Embryonic facial prominence (tissue), 1 donor: ENCODE measurements around the gene COL1A1.

ENCODE experiments used
- DNase-seq: peaks from one replicate; pipeline ENCODE4 v3.0.0-alpha.2; 2016; ENCODE audit errors: extremely low spot score

COL1A1 gene

DNA sequence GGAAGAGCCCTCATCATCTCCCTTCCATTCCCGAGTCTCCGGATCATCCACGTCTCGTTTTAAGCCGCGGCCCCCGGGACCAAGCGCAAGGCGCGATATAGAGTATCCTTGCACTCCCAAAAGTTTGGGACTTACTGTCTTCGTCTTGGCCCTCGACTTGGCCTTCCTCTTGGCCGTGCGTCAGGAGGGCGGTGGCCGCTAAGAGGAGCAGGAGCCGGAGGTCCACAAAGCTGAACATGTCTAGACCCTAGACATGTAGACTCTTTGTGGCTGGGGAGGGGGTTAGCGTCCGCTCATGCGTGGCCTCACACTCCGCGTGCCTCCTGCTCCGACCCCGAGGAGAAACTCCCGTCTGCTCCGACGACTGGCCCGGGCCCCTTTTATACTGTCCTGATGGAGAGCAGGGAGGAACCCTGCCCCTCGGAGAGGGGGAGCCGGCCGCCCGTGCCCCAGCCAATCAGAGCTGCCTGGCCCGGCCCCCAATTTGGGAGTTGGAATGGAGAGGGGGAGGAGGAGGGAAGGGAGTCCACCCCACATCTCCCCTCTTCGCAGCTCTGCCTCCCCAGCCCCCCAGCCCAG lies at the start of gene COL1A1:
TSS of gene COL1A1 (minus strand) at position 356 of the 579 bp plus-strand sequence. CDS start at position 238, 118 bp downstream.
- DNase-seq = peak; percentile 90

- no peak for DNase-seq
These were observed 46.8 kb upstream of the COL1A1 start for GRCh38 chr17:50248255-50248654.

GRCh38 chr17:50244771-50245170 lies 43.3 kb upstream of the COL1A1 start:
- DNase-seq = no peak

GRCh38 chr17:50241431-50241830 lies 40.0 kb upstream of the COL1A1 start:
- no peak for DNase-seq

GRCh38 chr17:50240851-50241250 lies 39.4 kb upstream of the COL1A1 start:
- no peak for DNase-seq

DNA sequence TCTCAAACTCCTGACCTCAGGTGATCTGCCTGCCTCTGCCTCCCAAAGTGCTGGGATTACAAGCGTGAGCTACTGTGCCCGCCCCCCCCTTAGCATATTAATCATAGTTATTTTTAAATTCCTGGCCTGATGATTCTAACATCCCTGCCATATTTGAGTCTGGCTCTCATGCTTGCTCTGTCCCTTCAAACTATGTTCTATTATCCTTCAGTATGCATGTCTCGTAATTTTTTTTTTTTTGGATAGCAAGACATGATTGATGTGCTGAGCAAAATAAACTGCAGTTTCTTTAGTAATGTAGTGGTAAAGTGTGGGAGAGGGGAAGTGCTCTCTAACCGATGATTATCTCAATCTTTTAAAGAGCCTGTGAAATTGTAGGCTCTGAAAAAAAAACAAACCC lies 38.5 kb upstream of the COL1A1 start:
- no peak for DNase-seq

- no peak for DNase-seq
These were observed 37.3 kb upstream of the COL1A1 start for GRCh38 chr17:50238601-50239280.

DNA sequence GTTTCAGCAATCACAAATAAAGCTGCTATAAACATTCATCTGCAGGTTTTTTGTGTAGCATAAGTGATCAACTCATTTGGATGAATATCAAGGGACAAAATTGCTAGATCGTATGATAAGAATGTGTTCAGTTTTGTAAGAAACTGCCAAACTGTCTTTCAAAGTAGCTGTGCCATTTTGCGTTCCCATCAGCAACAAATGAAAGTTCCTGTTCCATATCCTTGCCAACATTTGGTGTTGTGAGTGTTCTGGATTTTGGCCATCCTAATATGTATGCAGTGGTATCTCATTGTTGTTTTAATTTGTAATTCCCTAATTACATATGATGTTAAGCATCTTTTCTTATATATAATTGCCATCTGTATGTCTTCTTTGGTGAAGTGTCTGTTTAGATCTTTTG lies 36.5 kb upstream of the COL1A1 start:
- DNase-seq = no peak

GRCh38 chr17:50234581-50234980 lies 33.1 kb upstream of the COL1A1 start:
- no peak for DNase-seq

DNA sequence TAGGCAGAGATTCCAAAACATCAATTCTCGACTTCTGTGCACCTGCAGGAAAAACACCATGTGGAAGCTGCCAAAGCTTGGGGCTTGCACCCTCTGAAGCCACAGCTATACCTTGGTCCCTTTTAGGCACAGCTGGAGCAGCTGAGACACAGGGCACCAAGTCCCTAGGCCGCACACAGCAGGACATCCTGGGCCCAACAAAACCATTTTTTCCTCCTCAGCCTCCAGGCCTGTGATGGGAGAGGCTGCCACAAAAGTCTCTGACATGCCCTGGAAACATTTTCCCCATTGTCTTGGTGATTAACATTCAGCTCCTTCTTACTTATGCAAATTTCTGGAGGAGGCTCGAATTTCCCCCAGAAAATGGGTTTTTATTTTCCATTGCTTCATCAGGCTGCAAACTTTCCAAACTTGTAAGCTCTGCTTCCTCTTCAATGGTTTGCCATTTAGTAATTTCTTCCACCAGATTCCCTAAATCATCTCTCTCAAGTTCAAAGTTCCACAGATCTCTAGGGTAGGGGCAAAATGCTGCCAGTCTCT lies 24.3 kb upstream of the COL1A1 start:
- no peak for DNase-seq

DNA sequence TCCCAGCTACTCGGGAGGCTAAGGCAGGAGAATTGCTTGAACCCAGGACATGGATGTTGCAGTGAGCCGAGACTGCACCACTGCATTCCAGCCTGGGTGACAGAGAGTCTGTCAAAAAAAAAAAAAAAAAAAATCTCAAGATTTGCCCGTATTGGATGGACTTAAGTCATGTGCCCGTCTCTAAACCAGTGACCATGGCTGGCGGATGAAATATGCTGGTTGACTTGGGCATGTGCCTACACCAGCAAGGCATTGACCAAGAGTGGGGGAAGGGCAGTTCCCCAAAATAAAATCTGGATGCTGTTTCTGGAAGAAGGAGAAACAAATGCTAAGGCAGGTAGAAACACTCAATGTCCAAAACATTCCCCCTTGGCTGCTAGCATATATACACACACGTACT lies 21.5 kb upstream of the COL1A1 start:
- no peak for DNase-seq

DNA sequence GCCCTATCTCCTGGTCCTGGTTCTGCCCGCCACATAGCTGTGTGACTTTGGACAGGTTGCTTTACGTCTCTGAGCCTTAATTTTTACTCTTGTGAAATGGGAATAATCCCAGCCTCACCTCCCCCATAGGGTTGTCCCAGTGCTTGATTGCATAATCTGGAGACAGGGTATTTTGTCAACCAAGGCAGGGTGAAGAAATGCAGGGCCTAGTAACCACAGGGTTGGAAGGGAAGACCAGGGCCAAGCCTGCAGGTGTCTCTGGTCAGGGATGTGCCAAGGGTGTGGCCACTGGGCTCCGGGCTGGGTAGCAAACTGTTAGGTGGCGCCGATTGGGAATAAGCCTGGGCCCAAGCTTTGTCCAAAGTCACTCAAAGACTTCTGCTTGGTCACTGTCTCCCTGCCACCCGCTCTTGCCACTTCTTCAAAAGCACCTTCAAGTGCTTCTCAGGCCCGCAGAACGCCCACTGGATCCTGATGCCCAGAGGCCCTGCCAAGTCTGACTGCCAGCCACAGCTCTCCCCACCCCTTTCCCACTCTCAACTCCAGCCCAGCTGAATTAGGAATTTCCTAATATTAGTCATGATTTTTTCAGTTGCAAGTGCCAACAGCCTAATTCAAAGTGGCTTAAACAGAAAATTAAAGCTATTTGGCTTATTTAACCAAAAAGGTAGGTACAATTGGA lies 20.6 kb upstream of the COL1A1 start:
- DNase-seq = no peak

- no peak for DNase-seq
These were observed 19.9 kb upstream of the COL1A1 start for GRCh38 chr17:50221266-50221863.

- DNase-seq = no peak
These were observed 19.4 kb upstream of the COL1A1 start for GRCh38 chr17:50220811-50221210.

GRCh38 chr17:50219939-50220465 lies 18.6 kb upstream of the COL1A1 start:
- no peak for DNase-seq

GRCh38 chr17:50219342-50219741 lies 17.9 kb upstream of the COL1A1 start:
- no peak for DNase-seq

DNA sequence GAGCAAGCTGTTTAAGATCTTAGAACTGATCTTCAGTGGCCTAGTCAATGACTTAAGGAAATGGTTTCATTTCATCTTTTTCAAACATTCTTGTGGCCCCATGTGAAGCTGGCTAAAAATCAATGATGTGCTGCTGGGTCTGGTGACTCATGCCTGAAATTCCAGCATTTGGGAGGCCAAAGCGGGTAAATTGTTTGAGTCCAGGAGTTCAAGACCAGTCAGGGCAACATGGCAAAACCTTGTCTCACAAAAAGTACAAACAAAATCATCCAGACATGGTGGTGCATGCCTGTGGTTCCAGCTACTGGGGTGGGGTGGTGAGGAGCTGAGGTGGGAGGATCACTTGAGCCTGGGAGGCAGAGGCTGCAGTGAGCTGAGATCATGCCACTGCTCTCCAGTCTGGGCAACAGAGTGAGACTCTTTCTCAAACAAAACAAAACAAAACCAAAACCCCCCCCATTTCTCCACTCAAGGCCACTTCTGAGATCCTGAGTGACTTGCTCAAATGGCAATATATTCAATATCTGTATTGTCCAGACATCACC lies 17.4 kb upstream of the COL1A1 start:
- DNase-seq = no peak

DNA sequence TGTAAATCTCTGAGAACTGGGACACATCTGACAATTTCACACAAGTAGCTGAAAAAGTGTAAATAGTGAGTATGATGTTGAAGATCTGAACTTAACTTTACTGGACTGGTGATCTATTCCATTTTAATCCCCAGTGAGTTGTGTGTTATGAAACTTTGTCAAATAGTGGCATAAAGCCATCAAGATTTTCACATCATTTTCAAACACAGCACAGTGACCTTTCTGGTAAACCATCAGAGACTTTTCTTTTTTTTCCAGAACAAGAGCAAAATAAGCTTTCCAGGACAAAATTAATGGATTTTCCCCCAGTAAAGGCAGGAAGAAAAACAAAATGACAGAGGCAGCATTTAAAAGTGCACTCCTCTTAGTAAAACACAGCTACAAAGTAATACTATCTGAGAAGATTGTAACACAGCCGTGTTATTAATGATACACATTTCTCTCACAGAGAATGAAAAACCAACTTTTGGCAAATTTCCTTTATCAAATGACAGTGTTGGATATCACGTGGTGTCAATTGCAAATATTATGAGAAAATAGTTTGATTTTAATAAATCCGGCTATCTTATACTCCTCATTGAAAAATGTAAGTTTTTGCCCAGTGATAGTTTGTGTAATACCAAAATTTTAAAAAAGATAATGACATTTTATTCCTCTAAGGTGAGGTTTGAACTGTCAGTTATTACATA lies 16.8 kb upstream of the COL1A1 start:
- DNase-seq = no peak

DNA sequence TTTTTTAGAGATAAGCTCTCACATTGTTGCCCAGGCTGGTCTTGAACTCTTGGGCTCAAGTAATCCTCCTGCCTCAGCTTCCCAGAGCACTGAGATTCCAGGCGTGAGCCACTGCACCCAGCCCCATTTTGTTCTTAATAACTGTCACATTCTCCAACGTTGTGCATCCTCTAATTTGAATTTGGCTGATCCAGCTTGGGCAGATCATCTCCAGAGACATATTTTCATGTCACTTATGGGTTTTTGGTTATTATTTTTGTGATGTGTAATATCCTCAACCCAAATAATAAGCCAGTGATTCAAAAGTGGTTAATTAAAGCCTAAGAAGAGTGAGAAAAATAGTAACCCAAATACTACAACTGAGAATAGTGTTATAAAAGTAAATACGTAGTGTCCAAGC lies 16.2 kb upstream of the COL1A1 start:
- DNase-seq = no peak

DNA sequence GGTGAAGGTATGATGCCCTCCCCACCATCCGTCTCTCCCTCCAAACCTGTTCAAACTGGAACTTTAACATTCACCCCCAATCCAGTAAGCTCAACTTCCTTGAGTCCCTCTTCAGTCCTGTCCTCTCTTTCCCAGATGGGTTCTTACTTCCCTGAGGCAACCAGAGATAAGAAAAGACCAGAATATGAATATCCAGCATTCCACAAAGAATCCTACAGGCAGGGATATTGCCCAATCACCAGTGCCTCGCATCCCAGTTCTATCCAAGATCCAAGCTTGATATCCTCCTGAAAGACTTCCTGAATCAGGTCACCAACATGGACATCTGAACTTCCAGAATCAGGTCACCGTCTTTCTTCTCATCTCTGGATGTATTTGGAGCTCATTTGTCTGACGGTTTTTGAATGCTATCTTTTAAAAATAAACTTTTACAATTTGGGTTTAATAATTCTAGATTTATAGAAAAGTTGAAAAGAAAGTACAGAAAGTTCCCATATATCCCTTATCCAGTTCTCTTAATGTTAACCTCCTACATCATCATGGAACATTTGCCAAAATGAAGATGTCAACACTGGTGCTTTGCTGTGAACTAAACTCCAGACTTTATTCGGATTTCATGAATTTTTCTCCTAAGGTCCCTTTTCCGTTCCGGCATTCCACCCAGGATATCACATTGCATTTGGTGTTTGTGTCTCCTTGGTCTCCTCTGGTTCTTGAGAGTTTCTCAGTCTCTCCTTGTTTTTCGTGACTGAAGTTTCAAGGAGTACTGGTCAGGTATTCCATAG lies 13.7 kb upstream of the COL1A1 start:
- no peak for DNase-seq
